AG04450 (cell line): ENCODE measurements around the gene NPAS3. TPM values are rescaled to one million over a fixed set of nuclear protein-coding genes. Genes with fewer than 3 reads are reported as not detected.

Experiments used
- CTCF ChIA-PET: fragments of 300-600, 350-600 bp; formaldehyde crosslinking; extraction: SDS; loops from one replicate; lab custom pipeline; 2022; ENCODE audit warnings: antibody characterized with exemption, inconsistent platforms; lab: Charles Lee
- POLR2A ChIA-PET: fragments of 350-600 bp; formaldehyde crosslinking; extraction: SDS; loops from one replicate; lab custom pipeline; 2021; ENCODE audit warnings: antibody characterized with exemption, inconsistent platforms; lab: Yijun Ruan, JAX
- DNase-seq: peaks from one replicate; pipeline ENCODE4 v3.0.0-alpha.2; 2011; ENCODE audit warnings: low read depth, low spot score
- H3K27ac ChIP-seq: one replicate; pipeline ENCODE4 v1.5.1; 2012; ENCODE audit warnings: low read depth, low read length, control low read depth
- H3K27me3 ChIP-seq: one replicate; pipeline ENCODE4 v1.6.0; 2012; ENCODE audit warnings: low read length; ENCODE audit not compliant: control insufficient read depth, insufficient read depth
- H3K4me3 ChIP-seq: 2 replicates; pipeline ENCODE4 v1.5.1; 2011; ENCODE audit warnings: mild to moderate bottlenecking, low read depth, low read length, control low read depth
- H3K9me3 ChIP-seq: 2 replicates; pipeline ENCODE4 v1.5.1; 2012; ENCODE audit warnings: low read length; ENCODE audit not compliant: control insufficient read depth, insufficient read depth
- CTCF ChIP-seq: IDR thresholded peaks from 2 replicates; pipeline ENCODE4 v1.5.1; 2011; ENCODE audit warnings: low read depth, low read length, control low read depth, inconsistent platforms
- polyA plus RNA-seq: library from polyadenylated mRNA; depleted of rRNA; stranded (reverse); fragments of >200 nt; gene quantifications from 2 replicates; pipeline ENCODE4 v1.2.3, GENCODE V29; 2011

NPAS3 gene
- polyA plus RNA-seq, 1 experiment = not detected

GRCh38 chr14:33799705-33800570 lies 861.3 kb downstream of the NPAS3 start:
- TF ChIP-seq CTCF = no peak
- Histone ChIP-seq H3K9me3 (peaks cover 5% of the 10 kb centered on the region; the same call in 1 of the 2 replicates), H3K27ac (no peak overlapping the region), H3K27me3 (peaks cover 20% of the 10 kb centered on the region), H3K4me3 (no peak overlapping the region)
- CTCF ChIA-PET = no interaction called here
- DNase-seq = no peak
- POLR2A ChIA-PET = no interaction called here

DNA sequence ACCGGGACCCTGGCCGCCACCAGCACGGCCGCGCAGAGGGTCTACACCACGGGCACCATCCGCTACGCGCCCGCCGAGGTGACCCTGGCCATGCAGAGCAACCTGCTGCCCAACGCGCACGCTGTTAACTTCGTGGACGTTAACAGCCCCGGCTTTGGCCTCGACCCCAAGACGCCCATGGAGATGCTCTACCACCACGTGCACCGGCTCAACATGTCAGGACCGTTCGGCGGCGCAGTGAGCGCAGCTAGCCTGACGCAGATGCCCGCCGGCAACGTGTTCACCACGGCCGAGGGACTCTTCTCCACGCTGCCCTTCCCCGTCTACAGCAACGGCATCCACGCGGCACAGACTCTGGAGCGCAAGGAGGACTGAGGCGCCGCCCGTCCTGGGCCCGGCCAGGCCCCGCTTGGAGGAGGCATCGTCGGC lies 862.1 kb downstream of the NPAS3 start:
- peaks cover 20% of the 10 kb centered on the region for H3K27me3 ChIP-seq
- CTCF ChIA-PET = no interaction called here
- H3K9me3 ChIP-seq = peaks cover 5% of the 10 kb centered on the region; the same call in 1 of the 2 replicates
- no peak overlapping the region for H3K4me3 ChIP-seq
- H3K27ac ChIP-seq = no peak overlapping the region
- no peak for DNase-seq
- POLR2A ChIA-PET = no interaction called here
- no peak for TF ChIP-seq CTCF

- peaks cover 20% of the 10 kb centered on the region for H3K27me3 ChIP-seq
- ChIA-PET CTCF (interaction anchor here (0.6 to 5.3 kb wide), 4 partner anchors 8 to 1227 kb away, joined by 3 to 38 read pairs (median 4); no protein-coding TSS in a partner anchor), POLR2A (no interaction called here)
- no peak for DNase-seq
- no peak for TF ChIP-seq CTCF
- no peak overlapping the region for H3K4me3 ChIP-seq
- H3K27ac ChIP-seq = no peak overlapping the region
- H3K9me3 ChIP-seq = peaks cover 5% of the 10 kb centered on the region; the same call in 1 of the 2 replicates
Measured at GRCh38 chr14:33802737-33803136, 864.1 kb downstream of the NPAS3 start.

GRCh38 chr14:33805593-33805992 lies 866.9 kb downstream of the NPAS3 start:
- no peak for DNase-seq
- Histone ChIP-seq H3K27ac (no peak overlapping the region), H3K9me3 (peaks cover 5% of the 10 kb centered on the region; the same call in 1 of the 2 replicates), H3K27me3 (peaks cover 9% of the 10 kb centered on the region), H3K4me3 (no peak overlapping the region)
- ChIA-PET POLR2A (no interaction called here), CTCF (interaction anchor here (5.3 kb wide), 1 partner anchor 13 kb away, joined by 38 read pairs; no protein-coding TSS in a partner anchor)
- TF ChIP-seq CTCF = no peak

DNA sequence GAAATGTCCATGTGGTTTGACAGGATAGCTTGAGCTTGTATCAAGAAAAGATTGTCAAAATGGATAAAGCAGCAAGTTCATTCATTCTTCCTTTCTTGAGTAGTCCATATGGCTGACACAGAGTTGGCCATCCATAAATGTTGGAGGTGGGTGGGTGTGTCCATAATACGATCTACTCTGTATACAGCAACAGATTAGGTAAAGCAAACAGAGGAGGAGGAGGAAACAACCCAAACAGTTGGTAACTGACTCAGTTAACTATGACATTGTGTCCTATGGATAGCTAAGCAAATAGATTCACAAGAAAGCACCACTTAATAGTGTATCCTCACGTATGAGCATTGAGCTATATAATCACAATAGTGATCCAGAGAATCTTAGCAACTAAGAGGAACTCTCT lies 868.2 kb downstream of the NPAS3 start:
- no peak for TF ChIP-seq CTCF
- no peak for DNase-seq
- H3K4me3 ChIP-seq = no peak overlapping the region
- ChIA-PET POLR2A (no interaction called here), CTCF (interaction anchor here (0.6 to 5.3 kb wide), 3 partner anchors 14 to 23 kb away, joined by 3 to 38 read pairs (median 3); no protein-coding TSS in a partner anchor)
- no peaks in the 10 kb centered on the region for H3K9me3 ChIP-seq
- no peak overlapping the region for H3K27ac ChIP-seq
- no peaks in the 10 kb centered on the region for H3K27me3 ChIP-seq
